Cardiac fibroblast (primary cell): ENCODE data around the gene UGT3A2.

Source experiments
- DNase-seq, 2 donors: peaks; one replicate each; pipeline versions ENCODE4 v3.0.0 to v3.0.0-alpha.2; 2010; ENCODE audit warnings: low read depth in 2 of 2
- H3K4me3 ChIP-seq, 2 donors: replicated peaks in 1 of 2; 1 replicate in 1 of 2; 2 replicates in 1 of 2; pipeline ENCODE4 v1.5.1; 2011; ENCODE audit warnings: low read depth in 2 of 2, low read length in 2 of 2, mild to moderate bottlenecking in 2 of 2, moderate library complexity in 1 of 2
- TF ChIP-seq, protein P1 (sequence below): IDR thresholded peaks from one replicate; pipeline ENCODE4 v1.5.1; 2011; ENCODE audit warnings: low read depth, mild to moderate bottlenecking, low read length, inconsistent platforms

Gene UGT3A2, protein sequence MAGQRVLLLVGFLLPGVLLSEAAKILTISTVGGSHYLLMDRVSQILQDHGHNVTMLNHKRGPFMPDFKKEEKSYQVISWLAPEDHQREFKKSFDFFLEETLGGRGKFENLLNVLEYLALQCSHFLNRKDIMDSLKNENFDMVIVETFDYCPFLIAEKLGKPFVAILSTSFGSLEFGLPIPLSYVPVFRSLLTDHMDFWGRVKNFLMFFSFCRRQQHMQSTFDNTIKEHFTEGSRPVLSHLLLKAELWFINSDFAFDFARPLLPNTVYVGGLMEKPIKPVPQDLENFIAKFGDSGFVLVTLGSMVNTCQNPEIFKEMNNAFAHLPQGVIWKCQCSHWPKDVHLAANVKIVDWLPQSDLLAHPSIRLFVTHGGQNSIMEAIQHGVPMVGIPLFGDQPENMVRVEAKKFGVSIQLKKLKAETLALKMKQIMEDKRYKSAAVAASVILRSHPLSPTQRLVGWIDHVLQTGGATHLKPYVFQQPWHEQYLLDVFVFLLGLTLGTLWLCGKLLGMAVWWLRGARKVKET

GRCh38 chr5:36066540-36067210 lies at the start of gene UGT3A2:
Gene UGT3A2, minus strand, starts transcription at chr5:36066882. Its CDS starts 93 bp downstream, at chr5:36066789.
- TF ChIP-seq, protein P1, sequence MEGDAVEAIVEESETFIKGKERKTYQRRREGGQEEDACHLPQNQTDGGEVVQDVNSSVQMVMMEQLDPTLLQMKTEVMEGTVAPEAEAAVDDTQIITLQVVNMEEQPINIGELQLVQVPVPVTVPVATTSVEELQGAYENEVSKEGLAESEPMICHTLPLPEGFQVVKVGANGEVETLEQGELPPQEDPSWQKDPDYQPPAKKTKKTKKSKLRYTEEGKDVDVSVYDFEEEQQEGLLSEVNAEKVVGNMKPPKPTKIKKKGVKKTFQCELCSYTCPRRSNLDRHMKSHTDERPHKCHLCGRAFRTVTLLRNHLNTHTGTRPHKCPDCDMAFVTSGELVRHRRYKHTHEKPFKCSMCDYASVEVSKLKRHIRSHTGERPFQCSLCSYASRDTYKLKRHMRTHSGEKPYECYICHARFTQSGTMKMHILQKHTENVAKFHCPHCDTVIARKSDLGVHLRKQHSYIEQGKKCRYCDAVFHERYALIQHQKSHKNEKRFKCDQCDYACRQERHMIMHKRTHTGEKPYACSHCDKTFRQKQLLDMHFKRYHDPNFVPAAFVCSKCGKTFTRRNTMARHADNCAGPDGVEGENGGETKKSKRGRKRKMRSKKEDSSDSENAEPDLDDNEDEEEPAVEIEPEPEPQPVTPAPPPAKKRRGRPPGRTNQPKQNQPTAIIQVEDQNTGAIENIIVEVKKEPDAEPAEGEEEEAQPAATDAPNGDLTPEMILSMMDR, result no peak
- no peak for DNase-seq
- H3K4me3 ChIP-seq, result no peak within 1 kb of the TSS

DNA sequence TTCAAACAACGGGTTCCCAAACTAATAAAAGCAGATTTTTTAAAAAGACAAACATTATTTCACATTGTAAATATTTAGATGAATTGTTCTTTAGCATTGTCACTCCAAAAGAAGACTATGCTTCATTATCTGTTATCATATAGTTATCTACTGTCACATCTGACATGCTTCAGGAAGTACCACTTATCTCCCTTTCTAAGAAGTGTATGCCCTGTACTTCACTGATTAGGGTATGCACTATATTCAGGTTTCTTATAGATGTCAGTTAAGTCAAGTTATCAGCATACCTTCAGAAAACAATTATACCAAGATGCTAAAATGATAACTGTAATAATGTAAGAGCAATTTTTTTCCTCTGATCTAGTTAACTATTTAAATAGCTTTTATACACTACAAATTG lies 44.6 kb upstream of the UGT3A2 start:
- H3K4me3 ChIP-seq, result no peak overlapping the region
- DNase-seq, result no peak
- TF ChIP-seq, protein P1, result no peak

- H3K4me3 ChIP-seq, result no peak overlapping the region
- DNase-seq, result no peak
- TF ChIP-seq, protein P1, result no peak
These were observed 42.2 kb upstream of the UGT3A2 start for GRCh38 chr5:36108758-36109460.

DNA sequence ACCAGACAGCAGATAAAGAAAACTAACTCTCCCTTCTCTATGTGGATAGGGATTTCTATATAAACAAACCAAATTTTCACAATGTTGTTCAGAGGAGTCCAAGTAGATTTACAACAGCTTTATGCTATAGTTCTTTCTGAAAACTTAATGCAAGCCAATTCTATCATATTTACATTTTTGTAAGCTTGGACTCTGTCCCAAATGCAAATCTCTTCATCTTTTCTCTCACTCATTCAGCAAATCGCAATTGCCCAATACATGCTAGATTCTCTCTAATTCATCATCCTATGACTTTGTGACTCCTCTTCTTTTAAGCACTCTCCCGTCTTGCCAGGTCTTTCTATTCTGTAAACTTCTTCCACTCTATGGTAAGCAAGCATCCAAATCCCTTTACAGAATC lies 39.1 kb upstream of the UGT3A2 start:
- H3K4me3 ChIP-seq, result no peak overlapping the region
- DNase-seq, result no peak
- TF ChIP-seq, protein P1, result no peak

DNA sequence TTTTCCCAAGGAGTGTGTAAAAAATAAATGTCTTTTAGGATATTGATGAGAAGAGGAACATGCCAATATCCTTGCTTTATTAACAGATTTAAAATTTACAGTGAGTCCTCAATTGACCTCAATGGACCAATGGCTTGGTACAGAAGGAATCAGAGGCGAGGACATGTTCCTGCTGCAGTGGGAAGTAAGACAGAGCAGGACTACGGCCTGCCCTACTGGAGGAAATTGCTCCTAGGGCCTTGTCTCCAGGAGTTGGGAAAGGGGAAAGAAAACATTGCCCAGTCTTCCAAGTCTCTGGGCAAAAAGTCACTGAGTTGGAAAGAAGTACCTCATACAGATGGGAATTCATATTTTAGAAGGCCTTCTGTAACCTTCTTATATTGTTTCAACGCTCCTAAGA lies 33.1 kb upstream of the UGT3A2 start:
- H3K4me3 ChIP-seq, result no peak overlapping the region
- TF ChIP-seq, protein P1, result no peak
- DNase-seq, result no peak

DNA sequence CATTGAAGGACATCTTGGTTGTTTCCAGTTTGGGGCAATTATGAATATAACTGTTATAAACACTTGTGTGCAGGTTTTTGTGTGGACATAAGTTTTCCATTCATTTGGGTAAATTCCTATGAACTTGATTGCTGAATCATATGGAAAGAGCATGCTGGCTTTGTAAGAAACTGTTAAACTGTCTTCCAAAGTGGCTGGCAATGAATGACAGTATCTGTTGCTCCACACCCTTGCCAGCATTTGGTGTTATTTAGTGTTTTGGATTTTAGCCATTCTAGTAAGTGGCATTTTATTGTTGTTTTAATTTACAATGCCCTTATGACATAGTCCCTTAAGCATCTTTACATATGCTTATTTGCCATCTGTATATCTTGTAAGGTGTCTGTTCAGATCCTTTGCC lies 29.8 kb upstream of the UGT3A2 start:
- no peak overlapping the region for H3K4me3 ChIP-seq
- TF ChIP-seq, protein P1, result no peak
- DNase-seq, result no peak
